ENCODE results near the gene DOCK6. TPM values are rescaled to one million over a fixed set of nuclear protein-coding genes. Genes with fewer than 3 reads are reported as not detected.

Gene DOCK6
- total RNA-seq, 1 experiment from 2014 or later = 19.4 TPM

DNA sequence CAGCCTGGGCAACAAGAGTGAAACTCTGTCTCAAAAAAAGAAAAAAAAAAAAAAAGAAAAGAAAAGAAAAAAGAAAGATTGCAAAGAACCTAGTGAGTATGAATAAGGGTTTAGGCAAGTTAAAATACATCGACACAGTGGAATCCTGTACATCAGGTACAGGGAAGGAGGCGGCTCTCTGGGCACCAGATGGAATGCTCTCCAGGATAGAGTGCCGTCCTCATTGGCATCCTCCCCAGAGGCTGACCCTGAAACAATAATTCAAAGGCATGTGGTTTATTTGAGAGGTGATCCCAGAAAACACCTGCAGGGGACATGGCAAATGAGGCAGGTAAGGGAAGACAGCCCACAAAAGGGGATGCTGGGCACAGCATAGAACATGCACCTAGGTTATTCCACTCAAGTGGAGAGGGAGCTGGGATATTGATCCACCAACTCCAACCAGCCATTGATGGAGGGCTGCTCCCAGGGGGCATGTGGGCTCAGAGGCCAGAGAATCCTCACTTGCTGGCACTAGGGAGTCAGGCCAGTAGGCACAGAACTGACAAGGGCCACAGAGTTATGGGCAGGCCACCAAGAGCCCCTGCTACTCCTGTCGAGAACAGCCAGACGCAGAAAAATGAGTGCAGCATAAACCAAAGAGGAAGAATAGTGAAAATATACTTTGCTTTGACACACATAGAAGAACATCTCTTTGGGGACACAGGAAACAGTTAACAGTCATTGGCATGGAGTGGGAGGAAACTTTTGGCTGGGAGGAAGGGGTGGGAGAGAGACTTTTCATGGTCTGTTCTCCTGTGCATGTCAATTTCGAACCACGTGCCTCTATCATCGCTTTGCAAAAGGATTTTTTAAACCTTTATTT is 37.9 kb upstream of the DOCK6 start:
- BruUV-seq (replicated peaks) = no TSS peak
- H3K9me3 ChIP-seq (ENCODE audit: control insufficient read depth, insufficient read depth, low read depth, low read length) = no peaks in the 10 kb centered on the region
- no peak for ATAC-seq
- POLR2A ChIA-PET = no interaction called here
- no peaks in the 10 kb centered on the region for H3K27me3 ChIP-seq (ENCODE audit: control insufficient read depth, insufficient read depth, low read length)
- no peak for TF ChIP-seq SIN3A (IDR thresholded peaks at IDR 0.05; ENCODE audit: borderline replicate concordance, insufficient read depth, low read depth, low read length)
- TF ChIP-seq, protein P1, sequence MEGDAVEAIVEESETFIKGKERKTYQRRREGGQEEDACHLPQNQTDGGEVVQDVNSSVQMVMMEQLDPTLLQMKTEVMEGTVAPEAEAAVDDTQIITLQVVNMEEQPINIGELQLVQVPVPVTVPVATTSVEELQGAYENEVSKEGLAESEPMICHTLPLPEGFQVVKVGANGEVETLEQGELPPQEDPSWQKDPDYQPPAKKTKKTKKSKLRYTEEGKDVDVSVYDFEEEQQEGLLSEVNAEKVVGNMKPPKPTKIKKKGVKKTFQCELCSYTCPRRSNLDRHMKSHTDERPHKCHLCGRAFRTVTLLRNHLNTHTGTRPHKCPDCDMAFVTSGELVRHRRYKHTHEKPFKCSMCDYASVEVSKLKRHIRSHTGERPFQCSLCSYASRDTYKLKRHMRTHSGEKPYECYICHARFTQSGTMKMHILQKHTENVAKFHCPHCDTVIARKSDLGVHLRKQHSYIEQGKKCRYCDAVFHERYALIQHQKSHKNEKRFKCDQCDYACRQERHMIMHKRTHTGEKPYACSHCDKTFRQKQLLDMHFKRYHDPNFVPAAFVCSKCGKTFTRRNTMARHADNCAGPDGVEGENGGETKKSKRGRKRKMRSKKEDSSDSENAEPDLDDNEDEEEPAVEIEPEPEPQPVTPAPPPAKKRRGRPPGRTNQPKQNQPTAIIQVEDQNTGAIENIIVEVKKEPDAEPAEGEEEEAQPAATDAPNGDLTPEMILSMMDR (IDR thresholded peaks at IDR 0.05) = no peak
- TF ChIP-seq, protein P2, sequence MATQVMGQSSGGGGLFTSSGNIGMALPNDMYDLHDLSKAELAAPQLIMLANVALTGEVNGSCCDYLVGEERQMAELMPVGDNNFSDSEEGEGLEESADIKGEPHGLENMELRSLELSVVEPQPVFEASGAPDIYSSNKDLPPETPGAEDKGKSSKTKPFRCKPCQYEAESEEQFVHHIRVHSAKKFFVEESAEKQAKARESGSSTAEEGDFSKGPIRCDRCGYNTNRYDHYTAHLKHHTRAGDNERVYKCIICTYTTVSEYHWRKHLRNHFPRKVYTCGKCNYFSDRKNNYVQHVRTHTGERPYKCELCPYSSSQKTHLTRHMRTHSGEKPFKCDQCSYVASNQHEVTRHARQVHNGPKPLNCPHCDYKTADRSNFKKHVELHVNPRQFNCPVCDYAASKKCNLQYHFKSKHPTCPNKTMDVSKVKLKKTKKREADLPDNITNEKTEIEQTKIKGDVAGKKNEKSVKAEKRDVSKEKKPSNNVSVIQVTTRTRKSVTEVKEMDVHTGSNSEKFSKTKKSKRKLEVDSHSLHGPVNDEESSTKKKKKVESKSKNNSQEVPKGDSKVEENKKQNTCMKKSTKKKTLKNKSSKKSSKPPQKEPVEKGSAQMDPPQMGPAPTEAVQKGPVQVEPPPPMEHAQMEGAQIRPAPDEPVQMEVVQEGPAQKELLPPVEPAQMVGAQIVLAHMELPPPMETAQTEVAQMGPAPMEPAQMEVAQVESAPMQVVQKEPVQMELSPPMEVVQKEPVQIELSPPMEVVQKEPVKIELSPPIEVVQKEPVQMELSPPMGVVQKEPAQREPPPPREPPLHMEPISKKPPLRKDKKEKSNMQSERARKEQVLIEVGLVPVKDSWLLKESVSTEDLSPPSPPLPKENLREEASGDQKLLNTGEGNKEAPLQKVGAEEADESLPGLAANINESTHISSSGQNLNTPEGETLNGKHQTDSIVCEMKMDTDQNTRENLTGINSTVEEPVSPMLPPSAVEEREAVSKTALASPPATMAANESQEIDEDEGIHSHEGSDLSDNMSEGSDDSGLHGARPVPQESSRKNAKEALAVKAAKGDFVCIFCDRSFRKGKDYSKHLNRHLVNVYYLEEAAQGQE (IDR thresholded peaks at IDR 0.05; ENCODE audit: insufficient read depth in 1 of 2, low read depth in 2 of 2, low read length in 1 of 2) = no peak
- no peak for TF ChIP-seq TCF7L2 (IDR thresholded peaks at IDR 0.05; ENCODE audit: low read depth, low read length)
- no peak for TF ChIP-seq POLR2AphosphoS5 (IDR thresholded peaks at IDR 0.05; ENCODE audit: low read depth, low read length)
- intact Hi-C loops (cut with micrococcal nuclease; ENCODE audit: unreplicated experiment) (no loop called here), in situ Hi-C loops (cut with HindIII; ENCODE audit: low pct_unique_long_range_greater_than_20kb, low sequenced_read_pairs) (loop anchor here (25.0 kb wide), 1 partner anchor 262 kb away; the partner anchor contains the start of gene ELOF1)
- no peak overlapping the region for H3K4me3 ChIP-seq (ENCODE audit: low read depth in 2 of 2, low read length in 2 of 2)
- DNase-seq (ENCODE audit: low read depth, low spot score) = no peak
- no peaks in the 10 kb centered on the region for H3K4me1 ChIP-seq (ENCODE audit: control insufficient read depth, insufficient read depth, low read length)
- H3K36me3 ChIP-seq (ENCODE audit: control insufficient read depth, insufficient read depth, low read length) = no peaks in the 10 kb centered on the region
- no peak overlapping the region for H3K27ac ChIP-seq (ENCODE audit: low read length)
- CTCF ChIA-PET = no interaction called here

- no peak for ATAC-seq
- H3K36me3 ChIP-seq (ENCODE audit: control insufficient read depth, insufficient read depth, low read length) = no peaks in the 10 kb centered on the region
- in situ Hi-C loops (cut with HindIII; ENCODE audit: low pct_unique_long_range_greater_than_20kb, low sequenced_read_pairs) = no loop called here
- no peaks in the 10 kb centered on the region for H3K27me3 ChIP-seq (ENCODE audit: control insufficient read depth, insufficient read depth, low read length)
- intact Hi-C loops (cut with micrococcal nuclease; ENCODE audit: unreplicated experiment) = no loop called here
- ChIA-PET CTCF (no interaction called here), POLR2A (interaction anchor here (0.7 kb wide), 1 partner anchor 119 kb away, joined by 6 read pairs; no protein-coding TSS in a partner anchor)
- DNase-seq (ENCODE audit: low read depth, low spot score) = no peak
- BruUV-seq (replicated peaks) = no TSS peak
- H3K4me3 ChIP-seq (ENCODE audit: low read depth in 2 of 2, low read length in 2 of 2) = no peak overlapping the region
- no peak overlapping the region for H3K27ac ChIP-seq (ENCODE audit: low read length)
- no peaks in the 10 kb centered on the region for H3K9me3 ChIP-seq (ENCODE audit: control insufficient read depth, insufficient read depth, low read depth, low read length)
- H3K4me1 ChIP-seq (ENCODE audit: control insufficient read depth, insufficient read depth, low read length) = no peaks in the 10 kb centered on the region; the same call in 1 of the 2 replicates
- TF ChIP-seq TCF7L2 (IDR thresholded peaks at IDR 0.05; ENCODE audit: low read depth, low read length) = no peak
These were observed 33.9 kb upstream of the DOCK6 start for GRCh38 chr19:11296264-11296663.
